Measurements from ENCODE around the gene OR7A5.
"Not testable (repeated sequence)": the region's sequence is repeated elsewhere in the genome, so short reads cannot be mapped to it uniquely, and the experiment has no call there.

The OR7A5 gene

GRCh38 chr19:14784730-14785101 is 50.3 kb downstream of the OR7A5 start:
- not testable (repeated sequence) for DNase-seq (ENCODE audit: low spot score)

- not testable (repeated sequence) for DNase-seq (ENCODE audit: low spot score)
These were observed 51.5 kb downstream of the OR7A5 start for GRCh38 chr19:14783410-14783998.

- DNase-seq (ENCODE audit: low spot score) = no peak
These were observed 52.2 kb downstream of the OR7A5 start for GRCh38 chr19:14782626-14783409.

GRCh38 chr19:14781713-14782536 is 53.1 kb downstream of the OR7A5 start:
- DNase-seq (ENCODE audit: low spot score) = not testable (repeated sequence)

GRCh38 chr19:14780622-14781225 is 54.3 kb downstream of the OR7A5 start:
- DNase-seq (ENCODE audit: low spot score) = not testable (repeated sequence)

- no peak for DNase-seq (ENCODE audit: low spot score)
These were observed 55.8 kb downstream of the OR7A5 start for GRCh38 chr19:14779151-14779550.

- not testable (repeated sequence) for DNase-seq (ENCODE audit: low spot score)
These were observed 56.7 kb downstream of the OR7A5 start, which contains the start of gene ADGRE2 for GRCh38 chr19:14778110-14778845. Gene ADGRE2, minus strand, starts transcription at chr19:14778560. Its CDS starts 1,804 bp downstream, at chr19:14776756.

GRCh38 chr19:14777645-14778044 is 57.3 kb downstream of the OR7A5 start:
- not testable (repeated sequence) for DNase-seq (ENCODE audit: low spot score)
